ENCODE results near the gene TOX3. TPM values are rescaled to one million over a fixed set of nuclear protein-coding genes. Genes with fewer than 3 reads are reported as not detected.

TOX3 gene
- total and polyA plus RNA-seq, 2 experiments from 2014 or later = not detected

GRCh38 chr16:52586159-52586558, 39.2 kb upstream of the TOX3 start:
- no peak overlapping the region for H3K4me2 ChIP-seq (ENCODE audit: unreplicated experiment)
- no peak overlapping the region for H3K9ac ChIP-seq
- TF ChIP-seq EZH2phosphoT487 (IDR thresholded peaks at IDR 0.05; ENCODE audit: insufficient read depth, low read depth) (no peak), EZH2 (IDR thresholded peaks at IDR 0.05; ENCODE audit: insufficient read depth, poor library complexity, severe bottlenecking) (no peak)
- H3K4me3 ChIP-seq = no peak overlapping the region
- no peaks in the 10 kb centered on the region for H3K9me2 ChIP-seq (ENCODE audit: insufficient read depth)
- no peak for DNase-seq
- H3F3A ChIP-seq (ENCODE audit: insufficient read depth) = no peaks in the 10 kb centered on the region
- WGBS, 2 experiments (ENCODE audit: low coverage in 1 of 2, low lambda C conversion rate in 2 of 2, missing lambda C conversion rate in 2 of 2) = 29 to 46% methylated on average over 2 of the region's 2 CpGs
- H3K36me3 ChIP-seq (ENCODE audit: low read depth) = no peaks in the 10 kb centered on the region
- H3K79me2 ChIP-seq (ENCODE audit: insufficient read depth) = no peaks in the 10 kb centered on the region
- no peaks in the 10 kb centered on the region for H3K4me1 ChIP-seq (ENCODE audit: insufficient read depth)
- H3K9me3 ChIP-seq (ENCODE audit: low read depth) = no peaks in the 10 kb centered on the region
- H3K27me3 ChIP-seq (replicated peaks; ENCODE audit: insufficient read depth) = no peaks in the 10 kb centered on the region
- in situ Hi-C loops (cut with MboI) = no loop called here
- no peaks in the 10 kb centered on the region for H4K20me1 ChIP-seq (ENCODE audit: insufficient read depth)
- H3K27ac ChIP-seq = no peak overlapping the region
- H2AFZ ChIP-seq = no peak overlapping the region

- no peaks in the 10 kb centered on the region for H3K27me3 ChIP-seq (replicated peaks; ENCODE audit: insufficient read depth)
- no peaks in the 10 kb centered on the region for H3K4me1 ChIP-seq (ENCODE audit: insufficient read depth)
- no peak overlapping the region for H3K4me3 ChIP-seq
- H3K27ac ChIP-seq = no peak overlapping the region
- no peak overlapping the region for H3K4me2 ChIP-seq (ENCODE audit: unreplicated experiment)
- H3K9me3 ChIP-seq (ENCODE audit: low read depth) = no peaks in the 10 kb centered on the region
- H3K9ac ChIP-seq = no peak overlapping the region
- H3K9me2 ChIP-seq (ENCODE audit: insufficient read depth) = no peaks in the 10 kb centered on the region
- DNase-seq = no peak
- 12 to 16% methylated on average over 5 of the region's 5 CpGs for WGBS, 2 experiments (ENCODE audit: low coverage in 1 of 2, low lambda C conversion rate in 2 of 2, missing lambda C conversion rate in 2 of 2)
- no peaks in the 10 kb centered on the region for H3K36me3 ChIP-seq (ENCODE audit: low read depth)
- in situ Hi-C loops (cut with MboI) = no loop called here
- TF ChIP-seq EZH2 (IDR thresholded peaks at IDR 0.05; ENCODE audit: insufficient read depth, poor library complexity, severe bottlenecking) = no peak
- H4K20me1 ChIP-seq (ENCODE audit: insufficient read depth) = no peaks in the 10 kb centered on the region
- no peaks in the 10 kb centered on the region for H3K79me2 ChIP-seq (ENCODE audit: insufficient read depth)
- H2AFZ ChIP-seq = no peak overlapping the region
- H3F3A ChIP-seq (ENCODE audit: insufficient read depth) = no peaks in the 10 kb centered on the region
These were observed 37.7 kb upstream of the TOX3 start for GRCh38 chr16:52584354-52585320.

DNA sequence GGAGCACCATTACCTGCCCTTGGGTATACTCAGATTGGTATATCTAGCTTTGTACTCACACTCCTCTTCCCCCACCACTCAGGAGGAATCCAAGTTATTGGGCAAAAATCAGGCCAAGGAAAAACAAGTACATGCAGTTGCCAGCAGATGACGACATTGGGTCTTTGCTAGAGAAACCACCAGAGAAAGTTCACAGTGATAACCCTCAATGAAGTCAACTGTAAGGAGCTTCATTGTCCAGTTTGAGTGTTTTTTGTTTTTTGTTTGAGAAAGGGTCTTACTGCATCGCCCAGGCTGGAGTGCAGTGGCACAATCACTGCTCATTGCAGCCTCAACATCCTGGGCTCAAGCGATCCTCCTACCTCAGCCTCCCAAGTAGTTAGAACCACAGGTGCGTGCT, 34.6 kb upstream of the TOX3 start:
- Histone ChIP-seq H3F3A (ENCODE audit: insufficient read depth) (no peaks in the 10 kb centered on the region), H3K27me3 (replicated peaks; ENCODE audit: insufficient read depth) (no peaks in the 10 kb centered on the region), H3K36me3 (ENCODE audit: low read depth) (no peaks in the 10 kb centered on the region), H2AFZ (no peak overlapping the region), H3K9me3 (ENCODE audit: low read depth) (no peaks in the 10 kb centered on the region), H4K20me1 (ENCODE audit: insufficient read depth) (no peaks in the 10 kb centered on the region), H3K4me1 (ENCODE audit: insufficient read depth) (no peaks in the 10 kb centered on the region), H3K9ac (no peak overlapping the region), H3K4me2 (ENCODE audit: unreplicated experiment) (no peak overlapping the region), H3K9me2 (ENCODE audit: insufficient read depth) (no peaks in the 10 kb centered on the region), H3K4me3 (no peak overlapping the region), H3K79me2 (ENCODE audit: insufficient read depth) (no peaks in the 10 kb centered on the region), H3K27ac (no peak overlapping the region)
- no peak for DNase-seq
- 17 to 21% methylated on average over 4 of the region's 4 CpGs for WGBS, 2 experiments (ENCODE audit: low coverage in 1 of 2, low lambda C conversion rate in 2 of 2, missing lambda C conversion rate in 2 of 2)
- in situ Hi-C loops (cut with MboI) = no loop called here
- TF ChIP-seq EZH2phosphoT487 (IDR thresholded peaks at IDR 0.05; ENCODE audit: insufficient read depth, low read depth) (no peak), EZH2 (IDR thresholded peaks at IDR 0.05; ENCODE audit: insufficient read depth, poor library complexity, severe bottlenecking) (no peak)

DNA sequence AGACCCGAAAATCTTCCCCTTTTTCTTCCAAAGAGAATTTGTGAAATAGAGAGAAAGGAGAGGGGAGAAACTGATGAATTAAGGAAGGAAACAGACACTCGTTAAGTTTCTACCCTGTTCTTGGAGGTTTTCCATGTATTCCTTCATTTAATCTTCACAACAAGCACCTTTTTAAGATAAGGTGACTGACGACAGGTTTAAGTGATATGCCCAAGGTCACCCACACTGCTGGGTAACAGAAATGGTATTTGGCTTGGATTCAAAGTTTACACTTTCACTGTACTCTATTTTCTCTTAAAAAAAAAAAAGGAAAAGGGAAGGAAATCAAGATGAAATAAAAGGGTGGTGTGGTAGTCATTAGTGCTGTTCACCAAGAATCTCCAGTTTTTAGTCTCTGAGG, 33.5 kb upstream of the TOX3 start:
- Histone ChIP-seq H3K9ac (no peak overlapping the region), H3K4me3 (no peak overlapping the region), H3K4me1 (ENCODE audit: insufficient read depth) (no peaks in the 10 kb centered on the region), H3F3A (ENCODE audit: insufficient read depth) (no peaks in the 10 kb centered on the region), H3K9me3 (ENCODE audit: low read depth) (no peaks in the 10 kb centered on the region), H3K79me2 (ENCODE audit: insufficient read depth) (no peaks in the 10 kb centered on the region), H4K20me1 (ENCODE audit: insufficient read depth) (no peaks in the 10 kb centered on the region), H3K4me2 (ENCODE audit: unreplicated experiment) (no peak overlapping the region), H2AFZ (no peak overlapping the region), H3K36me3 (ENCODE audit: low read depth) (no peaks in the 10 kb centered on the region), H3K9me2 (ENCODE audit: insufficient read depth) (no peaks in the 10 kb centered on the region), H3K27me3 (replicated peaks; ENCODE audit: insufficient read depth) (no peaks in the 10 kb centered on the region), H3K27ac (no peak overlapping the region)
- no peak for TF ChIP-seq EZH2phosphoT487 (IDR thresholded peaks at IDR 0.05; ENCODE audit: insufficient read depth, low read depth)
- TF ChIP-seq EZH2 (IDR thresholded peaks at IDR 0.05; ENCODE audit: insufficient read depth, poor library complexity, severe bottlenecking) = no peak
- WGBS, 2 experiments (ENCODE audit: low coverage in 1 of 2, low lambda C conversion rate in 2 of 2, missing lambda C conversion rate in 2 of 2) = 9 to 10% methylated on average over 3 of the region's 3 CpGs
- no peak for DNase-seq
- in situ Hi-C loops (cut with MboI) = no loop called here
